Epithelial cell of umbilical artery (primary cell): ENCODE measurements around the gene HAVCR1. TPM values are rescaled to one million over a fixed set of nuclear protein-coding genes. Genes with fewer than 3 reads are reported as not detected.

ENCODE experiments used
- total RNA-seq: library from RNA; depleted of rRNA; stranded (reverse); fragments of >200 nt; gene quantifications from 2 replicates; pipeline ENCODE4 v1.2.3, GENCODE V29; 2014

HAVCR1 gene
- total RNA-seq, result not detected in 2 replicates

GRCh38 chr5:157059093-157059539 is at the start of gene HAVCR1:
HAVCR1 (minus strand) TSS chr5:157059116; CDS start chr5:157057943, 1,173 bp downstream.

Other genes with a start within 250 kb of the HAVCR1 start
- under 0.01 TPM in 1 of 2 replicates, not detected in the other for gene PPP1R2B, start 208.8 kb downstream of the HAVCR1 start, total RNA-seq
- not detected in 2 replicates for gene TIMD4, start 95.9 kb downstream of the HAVCR1 start, total RNA-seq
- gene HAVCR2, start 49.9 kb upstream of the HAVCR1 start, total RNA-seq, result 0.15 TPM in 1 of 2 replicates, not detected in the other
- gene MED7, start 83.7 kb upstream of the HAVCR1 start, total RNA-seq, result 7.5 and 8.2 TPM in 2 replicates
- not detected in 2 replicates for gene GARIN3, start 107.1 kb upstream of the HAVCR1 start, total RNA-seq
- not detected in 2 replicates for gene ITK, start 121.7 kb upstream of the HAVCR1 start, total RNA-seq
- gene CYFIP2, start 207.0 kb upstream of the HAVCR1 start, total RNA-seq, result 13.5 and 14.0 TPM in 2 replicates